ENCODE data around the gene XAB2. TPM values are rescaled to one million over a fixed set of nuclear protein-coding genes. Genes with fewer than 3 reads are reported as not detected.
"Not testable (repeated sequence)": the region's sequence is repeated elsewhere in the genome, so short reads cannot be mapped to it uniquely, and the experiment has no call there.

Gene XAB2
- total RNA-seq, 3 donors from 2014 or later, result 64.6 to 76.1 (median 67.2) TPM

DNA sequence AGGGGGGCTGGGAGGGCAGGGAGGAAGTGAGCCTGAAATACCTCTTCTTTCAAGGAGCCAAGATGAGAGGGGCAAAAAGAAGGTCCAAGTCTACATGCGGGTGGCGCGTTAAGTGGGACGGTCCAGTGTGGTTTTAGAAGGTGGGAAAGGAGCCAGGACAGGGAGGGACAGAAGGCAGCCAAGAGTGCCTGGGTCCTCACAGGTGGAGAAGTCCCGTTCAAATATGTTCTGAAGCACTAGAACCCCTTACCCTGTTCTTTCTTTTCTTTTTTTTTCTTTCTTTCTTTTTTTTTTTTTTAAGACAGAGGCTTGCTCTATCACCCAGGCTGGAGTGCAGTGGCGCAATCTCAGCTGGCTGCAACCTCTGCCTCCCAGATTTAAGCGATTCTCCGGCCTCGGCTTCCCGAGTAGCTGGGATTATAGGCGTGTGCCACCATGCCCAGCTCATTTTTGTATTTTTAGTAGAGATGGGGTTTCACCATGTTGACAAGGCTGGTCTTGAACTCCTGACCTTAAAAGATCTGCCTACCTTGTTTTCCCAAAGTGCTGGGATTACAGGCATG lies 26.3 kb downstream of the XAB2 start:
- no peaks in the 10 kb centered on the region for H3K4me1 Mint-ChIP-seq (ENCODE audit: low read depth)
- peaks cover 25% of the 10 kb centered on the region for H3K27me3 Mint-ChIP-seq (ENCODE audit: low read depth)
- no peaks in the 10 kb centered on the region for H3K9me3 Mint-ChIP-seq
- no peaks in the 10 kb centered on the region for H3K36me3 Mint-ChIP-seq (ENCODE audit: insufficient read depth)
- ATAC-seq, result no peak
- no peak overlapping the region for H3K4me3 Mint-ChIP-seq
- no peak for DNase-seq

DNA sequence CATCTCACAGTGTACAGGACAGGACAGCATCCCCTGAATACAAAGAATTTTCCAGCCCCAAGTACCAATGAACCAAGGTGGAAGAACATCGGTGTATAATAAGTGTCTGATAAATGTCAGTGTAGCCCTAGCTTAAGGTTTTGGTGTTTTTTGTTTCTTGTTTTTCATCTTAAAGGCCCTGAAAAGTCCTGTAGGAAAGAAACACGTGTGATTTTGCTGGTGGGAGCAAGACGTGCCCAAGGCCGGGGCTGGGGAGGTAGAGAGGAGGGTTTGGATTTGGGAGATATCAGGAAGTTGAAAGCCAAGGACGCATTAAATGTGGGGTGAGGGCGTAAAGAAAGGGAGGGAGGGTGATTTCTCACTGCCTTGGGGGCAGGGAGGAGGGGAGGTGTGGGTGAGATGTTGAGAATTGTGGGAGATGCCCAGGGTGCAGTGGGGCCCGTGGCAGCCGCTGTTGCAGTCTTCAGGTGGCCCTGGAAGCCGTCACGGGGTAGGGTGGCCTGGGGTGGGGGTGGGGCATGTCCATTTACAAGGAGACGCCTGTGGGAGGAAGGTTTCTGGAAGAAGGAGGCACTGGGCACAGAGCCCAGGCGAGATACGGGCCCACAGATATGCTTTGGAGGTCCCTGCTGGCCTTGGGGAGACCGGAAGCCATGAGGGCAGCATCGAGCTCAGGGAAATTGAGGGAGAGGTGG lies 27.0 kb downstream of the XAB2 start:
- ATAC-seq (no peak), DNase-seq (no peak)
- no peaks in the 10 kb centered on the region for H3K4me1 Mint-ChIP-seq (ENCODE audit: low read depth)
- H3K4me3 Mint-ChIP-seq, result no peak overlapping the region
- H3K9me3 Mint-ChIP-seq, result no peaks in the 10 kb centered on the region
- H3K36me3 Mint-ChIP-seq (ENCODE audit: insufficient read depth), result no peaks in the 10 kb centered on the region
- peaks cover 32% of the 10 kb centered on the region for H3K27me3 Mint-ChIP-seq (ENCODE audit: low read depth)

DNA sequence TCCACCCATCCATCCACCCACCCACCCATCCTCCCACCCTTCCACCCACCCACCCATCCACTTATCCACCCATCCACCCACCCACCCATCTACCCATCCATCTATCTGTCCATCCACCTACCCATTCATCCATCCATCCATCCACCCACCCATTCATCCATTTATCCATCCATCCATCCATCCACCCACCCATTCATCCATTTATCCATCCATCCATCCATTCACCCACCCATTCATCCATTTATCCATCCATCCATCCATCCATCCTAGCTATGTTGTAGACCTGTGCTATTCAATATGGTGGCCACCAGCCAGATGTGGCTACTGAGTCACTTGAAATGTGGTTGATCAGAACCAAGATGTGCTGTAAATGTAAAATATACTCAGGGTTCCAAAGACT lies 28.6 kb downstream of the XAB2 start:
- no peak overlapping the region for H3K4me3 Mint-ChIP-seq
- no peaks in the 10 kb centered on the region for H3K9me3 Mint-ChIP-seq
- ATAC-seq (no peak), DNase-seq (no peak)
- no peaks in the 10 kb centered on the region for H3K36me3 Mint-ChIP-seq (ENCODE audit: insufficient read depth)
- H3K27me3 Mint-ChIP-seq (ENCODE audit: low read depth), result peaks cover 40% of the 10 kb centered on the region
- peaks cover 2% of the 10 kb centered on the region for H3K4me1 Mint-ChIP-seq (ENCODE audit: low read depth)

DNA sequence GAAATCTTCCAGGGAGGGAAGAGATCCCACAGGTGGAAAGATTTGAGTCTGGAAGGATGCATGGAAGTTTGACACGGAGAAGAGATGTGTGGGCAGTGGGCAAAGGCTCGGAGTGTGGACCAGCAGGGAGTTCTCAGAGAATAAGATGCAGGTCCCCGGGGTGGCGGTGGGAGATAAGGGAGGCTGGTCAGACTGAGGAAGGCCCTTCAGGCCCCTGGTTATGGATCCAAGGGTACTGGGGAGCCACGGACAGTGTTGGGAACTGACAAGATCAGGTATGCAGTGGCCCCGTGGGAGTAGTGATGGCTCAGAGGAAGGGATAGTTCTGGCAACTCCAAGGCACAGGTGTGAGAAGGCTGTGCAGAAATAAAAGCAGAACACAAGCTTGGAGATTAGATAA lies 31.2 kb downstream of the XAB2 start:
- no peak overlapping the region for H3K4me3 Mint-ChIP-seq
- ATAC-seq (no peak), DNase-seq (no peak)
- no peaks in the 10 kb centered on the region for H3K36me3 Mint-ChIP-seq (ENCODE audit: insufficient read depth)
- H3K4me1 Mint-ChIP-seq (ENCODE audit: low read depth), result peaks cover 4% of the 10 kb centered on the region
- H3K27me3 Mint-ChIP-seq (ENCODE audit: low read depth), result peaks cover 47% of the 10 kb centered on the region
- H3K9me3 Mint-ChIP-seq, result no peaks in the 10 kb centered on the region

DNA sequence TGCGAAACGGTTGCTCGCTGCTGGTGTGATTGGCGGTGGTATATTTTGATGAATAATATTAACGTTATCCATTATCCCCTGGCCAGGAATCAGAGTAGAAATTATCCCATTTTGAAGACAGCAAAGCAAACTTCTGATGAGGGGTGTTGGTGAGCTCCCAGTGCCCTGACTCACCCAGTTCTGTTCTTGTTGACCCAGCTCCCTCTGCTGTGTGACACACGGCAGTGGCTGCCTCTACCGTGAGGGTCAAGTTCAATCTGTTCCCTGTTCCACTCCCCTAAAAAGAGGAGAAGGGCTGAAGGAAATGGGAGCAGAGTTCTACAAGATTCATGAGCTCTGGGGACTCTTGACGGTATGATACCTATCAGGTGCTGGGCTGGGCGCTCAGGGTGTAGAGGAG lies 31.7 kb downstream of the XAB2 start:
- Mint-ChIP-seq H3K4me1 (ENCODE audit: low read depth) (peaks cover 4% of the 10 kb centered on the region), H3K36me3 (ENCODE audit: insufficient read depth) (no peaks in the 10 kb centered on the region), H3K9me3 (no peaks in the 10 kb centered on the region), H3K27me3 (ENCODE audit: low read depth) (peaks cover 48% of the 10 kb centered on the region), H3K4me3 (peak overlapping the region; percentile 19)
- DNase-seq (no peak), ATAC-seq (no peak)

DNA sequence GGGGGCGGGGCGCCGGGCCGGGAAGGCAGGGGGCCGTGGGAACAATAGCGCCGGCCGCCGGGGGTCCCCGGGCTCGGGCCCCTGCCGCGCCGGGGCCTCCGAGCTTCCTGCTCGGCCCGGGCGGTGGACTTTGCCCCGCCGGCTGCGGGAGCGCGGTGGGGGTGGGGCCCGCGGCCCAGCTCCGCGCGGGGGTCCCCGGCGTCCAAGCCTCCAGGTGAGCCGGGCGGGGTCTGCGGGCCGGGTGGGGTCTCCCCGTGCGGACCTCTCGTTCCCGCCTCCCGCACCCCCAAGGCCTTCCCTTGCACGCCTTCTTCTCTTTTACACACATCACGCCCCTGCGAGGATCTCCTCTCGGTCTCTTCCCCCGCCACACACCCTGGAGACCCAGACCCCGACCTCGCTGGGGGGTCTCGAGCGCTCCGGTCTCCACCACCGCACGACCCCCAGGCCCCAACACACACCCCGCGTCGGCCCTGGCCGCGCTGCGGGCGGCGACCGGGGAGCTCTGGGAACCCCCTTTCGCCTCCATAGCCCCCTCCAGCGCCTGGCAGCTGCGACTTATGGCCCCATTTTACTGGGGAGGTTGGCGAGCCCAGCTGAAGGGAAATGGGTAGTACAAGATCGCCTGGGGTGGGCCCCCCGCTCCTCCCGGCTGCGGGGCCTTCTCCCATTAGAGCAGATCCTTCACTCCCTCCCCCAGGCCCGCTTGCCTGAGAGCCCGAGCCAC lies 33.0 kb downstream of the XAB2 start:
- H3K27me3 Mint-ChIP-seq (ENCODE audit: low read depth), result peaks cover 48% of the 10 kb centered on the region
- H3K36me3 Mint-ChIP-seq (ENCODE audit: insufficient read depth), result no peaks in the 10 kb centered on the region
- peaks cover 4% of the 10 kb centered on the region for H3K4me1 Mint-ChIP-seq (ENCODE audit: low read depth)
- ATAC-seq (peak in 1 of 2 donors; percentile 5), DNase-seq (no peak)
- no peaks in the 10 kb centered on the region for H3K9me3 Mint-ChIP-seq
- peak overlapping the region; percentile 58 for H3K4me3 Mint-ChIP-seq

DNA sequence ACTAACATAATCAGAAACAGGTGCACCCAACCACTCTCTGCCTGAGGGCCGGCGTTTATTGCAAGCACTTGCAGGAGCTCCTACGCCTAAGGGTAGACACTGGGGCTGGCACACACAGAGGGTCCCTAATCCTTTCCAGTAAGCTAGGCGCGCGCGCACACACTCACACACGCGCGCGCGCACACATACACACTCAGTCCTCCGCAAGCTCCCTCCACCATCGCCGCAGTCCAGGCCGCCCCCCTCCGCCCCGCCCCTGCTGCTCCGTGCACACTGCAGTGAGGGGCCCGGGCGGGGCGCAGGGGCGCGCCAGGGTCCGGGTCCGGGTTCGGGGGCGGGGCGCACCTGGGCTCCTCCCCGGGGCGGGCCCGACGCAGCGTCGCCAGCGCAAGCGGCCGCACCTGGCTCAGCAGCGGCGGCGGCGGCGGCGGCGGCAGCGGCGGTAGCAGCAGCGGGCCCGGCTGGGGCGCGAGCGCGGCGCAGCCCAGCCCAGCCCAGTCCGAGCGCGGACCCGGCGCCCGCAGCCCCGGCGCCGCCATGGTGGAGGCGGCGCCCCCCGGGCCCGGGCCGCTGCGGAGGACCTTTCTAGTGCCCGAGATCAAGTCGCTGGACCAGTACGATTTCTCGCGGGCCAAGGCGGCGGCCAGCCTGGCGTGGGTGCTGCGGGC lies 33.7 kb downstream of the XAB2 start, which contains the start of gene CAMSAP3:
TSS of gene CAMSAP3 (plus strand) at position 398 of the 668 bp plus-strand sequence. CDS start at position 538, 140 bp downstream.
- Mint-ChIP-seq H3K27me3 (ENCODE audit: low read depth) (peaks cover 49% of the 10 kb centered on the region), H3K9me3 (no peaks in the 10 kb centered on the region), H3K4me3 (peak within 1 kb of the TSS; percentile 63), H3K4me1 (ENCODE audit: low read depth) (peaks cover 4% of the 10 kb centered on the region), H3K36me3 (ENCODE audit: insufficient read depth) (no peaks in the 10 kb centered on the region)
- peak; percentile 31 for DNase-seq
- ATAC-seq, result peak; percentile 89 to 91

DNA sequence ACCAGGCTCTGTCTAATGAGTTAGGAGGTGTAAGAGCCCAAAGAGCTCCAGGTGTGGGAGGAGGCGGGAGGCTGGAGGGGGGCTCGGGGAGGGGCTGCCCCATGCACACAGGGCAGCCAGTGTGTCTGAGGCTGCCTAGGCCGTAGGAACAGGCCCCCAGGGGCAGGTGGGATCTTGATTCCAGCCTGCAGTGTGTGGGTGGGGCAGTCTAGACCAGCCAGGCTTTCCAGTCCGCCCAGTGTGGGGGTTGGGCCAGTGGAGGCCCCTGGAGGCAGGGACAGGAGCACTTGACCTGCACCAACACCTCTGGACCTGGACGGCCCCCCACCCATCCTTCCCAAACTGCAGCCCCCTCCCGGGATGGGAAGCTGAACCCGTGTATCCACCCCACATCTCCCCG lies 39.1 kb downstream of the XAB2 start:
- DNase-seq, result no peak
- no peak for ATAC-seq
- peaks cover 28% of the 10 kb centered on the region for H3K27me3 Mint-ChIP-seq (ENCODE audit: low read depth)
- no peaks in the 10 kb centered on the region for H3K9me3 Mint-ChIP-seq
- no peaks in the 10 kb centered on the region for H3K36me3 Mint-ChIP-seq (ENCODE audit: insufficient read depth)
- peaks cover 2% of the 10 kb centered on the region for H3K4me1 Mint-ChIP-seq (ENCODE audit: low read depth)
- no peak overlapping the region for H3K4me3 Mint-ChIP-seq

DNA sequence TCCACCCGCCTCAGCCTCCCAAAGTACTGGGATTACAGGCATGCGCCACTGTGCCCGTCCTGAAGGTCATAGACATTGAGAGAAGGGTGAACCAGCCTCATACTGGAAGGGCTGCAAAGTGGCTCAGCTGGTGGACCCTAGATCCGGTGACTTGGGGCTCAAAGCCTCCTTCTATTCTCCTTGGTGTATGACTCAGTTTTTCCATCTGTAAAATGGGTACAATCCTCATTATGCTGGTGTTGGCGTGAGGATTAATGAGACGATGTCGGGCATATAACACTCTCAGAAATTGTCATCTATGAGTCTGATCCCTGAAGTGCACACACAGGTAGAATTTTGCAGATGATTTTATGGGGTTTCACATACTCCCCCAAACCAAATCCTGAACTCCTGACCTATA lies 39.5 kb downstream of the XAB2 start:
- Mint-ChIP-seq H3K4me3 (no peak overlapping the region), H3K9me3 (no peaks in the 10 kb centered on the region), H3K36me3 (ENCODE audit: insufficient read depth) (no peaks in the 10 kb centered on the region)

DNA sequence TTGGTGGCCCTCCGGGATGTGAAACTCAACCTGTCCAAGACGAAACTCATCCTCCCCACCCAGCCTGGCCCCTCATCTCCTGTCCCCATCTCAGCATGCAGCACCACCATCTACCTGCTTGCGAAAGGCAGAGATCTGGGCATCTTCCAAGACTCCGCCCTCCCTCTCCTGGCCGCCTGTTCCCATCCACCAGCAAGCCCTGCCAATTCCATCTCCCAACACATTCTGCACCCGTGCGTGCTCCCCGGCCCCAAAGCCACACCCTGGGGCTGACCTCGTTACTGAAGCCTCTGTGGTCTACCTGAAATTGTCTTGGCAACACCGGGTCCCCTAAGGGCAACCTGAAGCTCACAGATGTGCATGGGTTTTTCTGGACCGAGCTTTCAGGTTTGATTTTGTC lies 46.9 kb downstream of the XAB2 start:
- DNase-seq (no peak), ATAC-seq (no peak)
- H3K36me3 Mint-ChIP-seq (ENCODE audit: insufficient read depth), result no peaks in the 10 kb centered on the region
- H3K4me1 Mint-ChIP-seq (ENCODE audit: low read depth), result no peaks in the 10 kb centered on the region
- no peak overlapping the region for H3K4me3 Mint-ChIP-seq
- H3K9me3 Mint-ChIP-seq, result no peaks in the 10 kb centered on the region
- peaks cover 6% of the 10 kb centered on the region for H3K27me3 Mint-ChIP-seq (ENCODE audit: low read depth)

More for the DNA sequence above, 39.5 kb downstream of the XAB2 start:
- Mint-ChIP-seq H3K27me3 (ENCODE audit: low read depth) (peaks cover 24% of the 10 kb centered on the region), H3K4me1 (ENCODE audit: low read depth) (no peaks in the 10 kb centered on the region)
- ATAC-seq (no peak), DNase-seq (no peak)

DNA sequence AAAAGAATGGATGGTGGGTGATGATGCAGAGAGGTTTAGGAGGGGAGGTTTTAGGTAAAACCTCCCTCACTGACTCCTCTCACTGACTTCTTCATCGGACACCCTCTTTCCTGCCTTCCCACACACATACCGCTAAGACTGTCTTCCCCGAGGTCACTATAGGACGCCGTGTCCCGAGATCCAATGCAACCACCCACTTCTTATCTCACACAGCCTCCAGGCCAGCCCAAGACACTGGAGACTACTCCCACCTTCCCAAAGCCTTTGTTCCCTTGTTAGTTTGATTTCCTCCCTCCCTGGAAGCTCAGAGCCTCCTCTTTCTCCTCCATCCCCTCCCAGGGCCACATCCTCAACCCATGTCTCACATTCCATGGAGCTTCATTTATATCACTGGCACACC lies 50.2 kb downstream of the XAB2 start:
- DNase-seq, result no peak
- ATAC-seq, result no peak
- Mint-ChIP-seq H3K9me3 (no peaks in the 10 kb centered on the region), H3K4me3 (no peak overlapping the region), H3K4me1 (ENCODE audit: low read depth) (no peaks in the 10 kb centered on the region), H3K36me3 (ENCODE audit: insufficient read depth) (no peaks in the 10 kb centered on the region), H3K27me3 (ENCODE audit: low read depth) (peaks cover 12% of the 10 kb centered on the region)

DNA sequence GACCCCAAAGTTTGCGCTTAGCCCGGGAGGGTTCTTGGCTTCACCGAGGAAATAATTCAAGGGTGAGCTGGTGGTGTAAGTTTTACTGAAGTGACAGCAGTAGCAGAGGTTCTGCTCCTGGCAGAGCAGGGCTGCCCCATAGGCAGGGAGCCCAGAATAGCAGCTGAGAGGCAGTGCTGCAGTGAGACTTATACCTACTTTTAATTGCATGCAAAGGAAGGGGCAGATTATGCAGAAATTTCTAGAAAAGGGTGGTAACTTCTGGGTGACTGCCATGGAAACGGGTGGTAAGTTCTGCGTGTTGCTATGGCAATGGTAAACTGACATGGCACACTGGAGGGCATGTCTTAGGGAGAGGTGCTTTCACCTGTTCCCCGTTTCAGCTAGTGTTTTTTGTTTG lies 51.2 kb downstream of the XAB2 start:
- DNase-seq (no peak), ATAC-seq (no peak)
- H3K4me3 Mint-ChIP-seq, result no peak overlapping the region

DNA sequence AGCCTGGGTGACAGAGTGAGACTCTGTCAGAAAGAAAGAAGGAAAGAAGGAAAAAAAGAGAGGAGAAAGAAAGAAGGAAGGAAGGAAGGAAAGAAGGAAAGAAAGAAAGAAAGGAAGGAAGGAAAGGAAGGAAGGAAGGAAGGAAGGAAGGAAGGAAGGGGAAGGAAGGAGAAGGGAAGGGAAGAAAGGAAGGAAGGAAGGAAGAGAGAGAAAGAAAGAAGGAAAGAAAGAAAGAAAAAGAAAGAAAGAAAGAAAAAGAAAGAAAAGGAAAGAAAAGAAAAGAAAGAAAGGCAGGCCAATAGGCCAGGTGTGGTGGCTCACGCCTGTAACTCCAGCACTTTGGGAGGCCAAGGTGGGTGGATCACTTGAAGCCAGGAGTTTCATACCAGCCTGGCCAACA lies 51.9 kb downstream of the XAB2 start:
- ATAC-seq; H3K9me3 Mint-ChIP-seq; H3K4me1 Mint-ChIP-seq (ENCODE audit: low read depth); DNase-seq; H3K36me3 Mint-ChIP-seq (ENCODE audit: insufficient read depth); H3K4me3 Mint-ChIP-seq: not testable (repeated sequence)
- peaks cover 10% of the 10 kb centered on the region for H3K27me3 Mint-ChIP-seq (ENCODE audit: low read depth)

More for the DNA sequence above, 51.2 kb downstream of the XAB2 start:
- Mint-ChIP-seq H3K9me3 (no peaks in the 10 kb centered on the region), H3K36me3 (ENCODE audit: insufficient read depth) (no peaks in the 10 kb centered on the region), H3K27me3 (ENCODE audit: low read depth) (peaks cover 12% of the 10 kb centered on the region), H3K4me1 (ENCODE audit: low read depth) (no peaks in the 10 kb centered on the region)

DNA sequence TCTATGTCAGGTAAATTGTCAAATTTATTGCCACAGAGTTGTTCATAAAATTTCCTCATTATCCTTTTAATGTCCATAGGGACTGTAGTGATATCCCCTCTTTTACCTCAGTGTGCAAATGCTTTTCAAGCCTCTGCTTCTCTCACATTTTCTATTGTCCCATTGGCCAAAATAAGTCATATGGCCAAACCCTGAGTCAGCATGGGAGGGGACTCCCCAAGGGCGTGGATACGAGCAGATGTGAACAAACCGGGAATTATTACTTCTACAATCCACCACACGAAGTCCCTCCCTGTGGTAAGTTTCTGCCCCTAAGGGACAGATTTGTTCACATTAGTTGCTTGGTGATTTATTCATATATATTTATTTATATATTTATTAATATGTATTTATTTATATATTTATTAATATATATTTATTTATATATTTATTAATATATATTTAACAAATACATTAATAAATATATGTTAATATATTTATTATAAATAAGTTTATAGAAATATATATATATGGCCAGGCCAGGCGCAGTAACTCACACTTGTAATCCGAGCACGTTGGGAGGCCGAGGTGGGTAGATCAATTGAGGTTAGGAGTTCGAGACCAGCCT lies 53.8 kb downstream of the XAB2 start:
- H3K36me3 Mint-ChIP-seq (ENCODE audit: insufficient read depth), result no peaks in the 10 kb centered on the region
- peaks cover 6% of the 10 kb centered on the region for H3K27me3 Mint-ChIP-seq (ENCODE audit: low read depth)
- H3K4me3 Mint-ChIP-seq, result no peak overlapping the region
- H3K4me1 Mint-ChIP-seq (ENCODE audit: low read depth), result no peaks in the 10 kb centered on the region
- no peak for ATAC-seq
- DNase-seq, result no peak
- H3K9me3 Mint-ChIP-seq, result no peaks in the 10 kb centered on the region

All from activated T-cell treated with anti-CD3 and anti-CD28 coated beads, Interleukin-2, amount 50 U/mL, for 4 hours (primary cell).